OCI-LY3 (cell line): ENCODE measurements around the gene ZNF563.

Experiments used
- H2AFZ ChIP-seq: fragments of 200-600, 300-600 bp; shearing (Covaris generic); 2 replicates; pipeline ENCODE4 v1.6.0; 2014; ENCODE audit warnings: antibody characterized with exemption, low read depth, low read length
- H3K27ac ChIP-seq: fragments of 200-600, 300-600 bp; sonication (generic); 2 replicates; pipeline ENCODE4 v1.5.1; 2014; ENCODE audit warnings: mild to moderate bottlenecking, low read length, moderate library complexity, mixed read lengths
- H3K27me3 ChIP-seq: fragments of 200-600, 300-600 bp; sonication (generic); 2 replicates; pipeline ENCODE4 v1.6.1; 2014; ENCODE audit warnings: low read depth, low read length, mixed read lengths
- H3K36me3 ChIP-seq: fragments of 200-600, 300-600 bp; sonication (generic); replicated peaks from 2 replicates; pipeline ENCODE3; 2014; ENCODE audit warnings: low read depth, low read length, mixed read lengths
- H3K4me1 ChIP-seq: fragments of 300-600, 200-600 bp; sonication (generic); 2 replicates; pipeline ENCODE4 v1.6.1; 2014; ENCODE audit warnings: low read length, mixed read lengths
- H3K4me2 ChIP-seq: fragments of 200-600, 300-600 bp; sonication (generic); 2 replicates; pipeline ENCODE4 v1.6.1; 2014; ENCODE audit warnings: low read length, mixed read lengths
- H3K4me3 ChIP-seq: fragments of 300-600, 200-600 bp; sonication (generic); 2 replicates; pipeline ENCODE4 v1.5.1; 2014; ENCODE audit warnings: antibody characterized with exemption, mild to moderate bottlenecking, low read length, moderate library complexity
- H3K79me2 ChIP-seq: fragments of 300-600, 200-600 bp; shearing (Covaris generic); 2 replicates; pipeline ENCODE4 v1.6.1; 2014; ENCODE audit warnings: mild to moderate bottlenecking, low read length, mixed read lengths
- H3K9ac ChIP-seq: fragments of 300-600, 200-600 bp; shearing (Covaris generic); 2 replicates; pipeline ENCODE4 v1.6.0; 2014; ENCODE audit warnings: mild to moderate bottlenecking, low read length, moderate library complexity
- H3K9me3 ChIP-seq: fragments of 200-600, 300-600 bp; shearing (Covaris generic); 2 replicates; pipeline ENCODE4 v1.6.1; 2014; ENCODE audit warnings: low read length, mixed read lengths; ENCODE audit not compliant: insufficient read depth
- H4K20me1 ChIP-seq: fragments of 200-600, 300-600 bp; sonication (generic); 2 replicates; pipeline ENCODE4 v1.6.1; 2016; ENCODE audit warnings: low read length, mixed read lengths; ENCODE audit not compliant: insufficient read depth
- EZH2phosphoT487 ChIP-seq: fragments of 200-600 bp; shearing (Covaris generic); IDR thresholded peaks from 2 replicates; pipeline ENCODE4 v1.6.1; 2018; ENCODE audit warnings: antibody characterized with exemption, mixed run types, low read depth
- TF ChIP-seq, protein P1 (sequence below): fragments of 200-600, 300-600 bp; sonication (generic); IDR thresholded peaks from 2 replicates; pipeline ENCODE4 v1.5.1; 2014; ENCODE audit warnings: antibody characterized with exemption, low read length, low read depth

The ZNF563 gene

DNA sequence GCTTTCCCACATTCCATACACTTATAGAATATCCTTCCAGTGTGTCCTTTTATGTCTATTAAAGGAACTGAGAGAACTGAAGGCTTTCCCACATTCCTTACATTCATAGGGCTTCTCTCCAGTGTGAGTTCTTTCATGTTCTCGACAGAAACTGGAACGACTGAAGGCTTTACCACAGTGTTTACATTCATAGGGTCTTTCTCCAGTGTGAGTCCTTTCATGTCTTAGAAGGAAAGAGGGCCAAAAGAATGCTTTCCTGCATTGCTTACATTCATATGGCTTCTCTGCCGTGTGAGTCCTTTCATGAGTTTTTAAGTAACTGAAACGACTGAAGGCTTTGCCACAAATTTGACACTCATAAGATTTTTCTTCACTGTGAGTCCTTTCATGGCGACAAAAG lies 61.0 kb downstream of the ZNF563 start:
- Histone ChIP-seq H3K36me3 (peaks cover 71% of the 10 kb centered on the region), H3K27ac (no peak overlapping the region), H3K27me3 (no peaks in the 10 kb centered on the region), H3K9ac (no peak overlapping the region), H3K4me3 (no peak overlapping the region), H3K4me1 (no peaks in the 10 kb centered on the region), H3K79me2 (no peaks in the 10 kb centered on the region), H4K20me1 (no peaks in the 10 kb centered on the region), H3K4me2 (no peak overlapping the region), H2AFZ (no peak overlapping the region), H3K9me3 (peaks cover 35% of the 10 kb centered on the region)
- no peak for TF ChIP-seq EZH2phosphoT487
- TF ChIP-seq, protein P1, sequence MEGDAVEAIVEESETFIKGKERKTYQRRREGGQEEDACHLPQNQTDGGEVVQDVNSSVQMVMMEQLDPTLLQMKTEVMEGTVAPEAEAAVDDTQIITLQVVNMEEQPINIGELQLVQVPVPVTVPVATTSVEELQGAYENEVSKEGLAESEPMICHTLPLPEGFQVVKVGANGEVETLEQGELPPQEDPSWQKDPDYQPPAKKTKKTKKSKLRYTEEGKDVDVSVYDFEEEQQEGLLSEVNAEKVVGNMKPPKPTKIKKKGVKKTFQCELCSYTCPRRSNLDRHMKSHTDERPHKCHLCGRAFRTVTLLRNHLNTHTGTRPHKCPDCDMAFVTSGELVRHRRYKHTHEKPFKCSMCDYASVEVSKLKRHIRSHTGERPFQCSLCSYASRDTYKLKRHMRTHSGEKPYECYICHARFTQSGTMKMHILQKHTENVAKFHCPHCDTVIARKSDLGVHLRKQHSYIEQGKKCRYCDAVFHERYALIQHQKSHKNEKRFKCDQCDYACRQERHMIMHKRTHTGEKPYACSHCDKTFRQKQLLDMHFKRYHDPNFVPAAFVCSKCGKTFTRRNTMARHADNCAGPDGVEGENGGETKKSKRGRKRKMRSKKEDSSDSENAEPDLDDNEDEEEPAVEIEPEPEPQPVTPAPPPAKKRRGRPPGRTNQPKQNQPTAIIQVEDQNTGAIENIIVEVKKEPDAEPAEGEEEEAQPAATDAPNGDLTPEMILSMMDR, result no peak

DNA sequence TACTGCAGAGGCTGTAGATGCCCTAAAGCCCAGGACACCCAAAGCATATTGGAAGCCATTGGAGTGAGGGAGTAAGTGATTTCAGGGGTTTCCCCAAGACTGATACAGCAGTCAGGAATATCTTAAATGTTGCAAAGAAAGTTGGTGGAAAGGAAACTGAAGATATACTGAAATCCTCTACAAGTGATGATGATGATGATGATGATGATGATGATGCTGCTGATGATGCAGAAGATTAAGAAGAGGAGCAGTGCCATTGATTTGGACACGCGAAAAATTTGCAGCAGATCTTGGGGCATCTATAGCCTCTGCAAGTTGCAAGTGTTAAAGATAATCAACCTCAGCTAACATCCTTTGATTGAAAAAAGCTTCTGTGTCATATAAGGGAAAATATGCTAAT lies 62.6 kb downstream of the ZNF563 start:
- Histone ChIP-seq H3K79me2 (no peaks in the 10 kb centered on the region), H3K36me3 (peaks cover 56% of the 10 kb centered on the region), H4K20me1 (no peaks in the 10 kb centered on the region), H3K9ac (no peak overlapping the region), H2AFZ (no peak overlapping the region), H3K4me1 (no peaks in the 10 kb centered on the region), H3K4me3 (no peak overlapping the region), H3K4me2 (no peak overlapping the region), H3K27ac (no peak overlapping the region), H3K9me3 (peaks cover 30% of the 10 kb centered on the region), H3K27me3 (no peaks in the 10 kb centered on the region)
- TF ChIP-seq EZH2phosphoT487, result no peak
- TF ChIP-seq, protein P1, result no peak
